PC-3 (cell line): ENCODE data around the gene HDAC9. TPM values are rescaled to one million over a fixed set of nuclear protein-coding genes. Genes with fewer than 3 reads are reported as not detected.

Source experiments
- ATAC-seq: fragments of 200-7000 bp; cut with Tn5 transposase; 2 replicates; pipeline ENCODE4 v1.9.1; 2020; ENCODE audit warnings: mild to moderate bottlenecking, moderate library complexity
- BruUV-seq: library from RNA; stranded (reverse); fragments of 400-500 nt; replicated peaks from 2 replicates; lab custom pipeline; 2021; lab: Mats Ljungman, UMichigan
- CTCF ChIA-PET: fragments of 300-600 bp; sonication (Branson Sonifier 250); formaldehyde crosslinking; loops from one replicate; lab custom pipeline; 2022; ENCODE audit warnings: antibody characterized with exemption; lab: Charles Lee
- POLR2A ChIA-PET: fragments of 300-600 bp; sonication (Branson Sonifier 250); formaldehyde crosslinking; loops from one replicate; lab custom pipeline; 2022; ENCODE audit warnings: antibody characterized with exemption; ENCODE audit not compliant: unreplicated experiment; lab: Charles Lee
- DNase-seq: peaks from one replicate; pipeline ENCODE4 v3.0.0-alpha.2; 2015
- H2AFZ ChIP-seq: fragments of 300-600 bp; sonication (generic); 2 replicates; pipeline ENCODE4 v1.6.0; 2016; ENCODE audit warnings: antibody characterized with exemption, low read length
- H3F3A ChIP-seq: fragments of 300-600 bp; sonication (generic); one replicate; pipeline ENCODE4 v1.6.0; 2017; ENCODE audit warnings: antibody characterized with exemption, low read length, control low read depth, mild to moderate bottlenecking; ENCODE audit not compliant: unreplicated experiment
- H3K27ac ChIP-seq: fragments of 300-600 bp; sonication (generic); 2 replicates; pipeline ENCODE4 v1.5.1; 2016; ENCODE audit warnings: mild to moderate bottlenecking, low read length
- H3K27me3 ChIP-seq: fragments of 300-600 bp; sonication (generic); 2 replicates; pipeline ENCODE4 v1.6.1; 2016; ENCODE audit warnings: low read length, mixed read lengths
- H3K36me3 ChIP-seq: fragments of 300-600 bp; sonication (generic); 2 replicates; pipeline ENCODE4 v1.6.1; 2016; ENCODE audit warnings: low read depth, mixed run types, low read length, mixed read lengths
- H3K4me1 ChIP-seq: fragments of 300-600 bp; sonication (generic); 2 replicates; pipeline ENCODE4 v1.5.1; 2016; ENCODE audit warnings: low read length; ENCODE audit not compliant: insufficient read depth
- H3K4me2 ChIP-seq: fragments of 300-600 bp; sonication (generic); 2 replicates; pipeline ENCODE4 v1.6.0; 2016; ENCODE audit warnings: low read length
- H3K4me3 ChIP-seq: fragments of 300-600 bp; sonication (generic); 2 replicates; pipeline ENCODE4 v1.5.1; 2016; ENCODE audit warnings: mild to moderate bottlenecking, low read length, mixed read lengths
- H3K79me2 ChIP-seq: fragments of 300-600 bp; sonication (generic); 2 replicates; pipeline ENCODE4 v1.6.1; 2017; ENCODE audit warnings: low read length, mixed read lengths
- H3K9ac ChIP-seq: fragments of 300-600 bp; sonication (generic); 2 replicates; pipeline ENCODE4 v1.6.0; 2016; ENCODE audit warnings: mild to moderate bottlenecking, low read length
- H3K9me2 ChIP-seq: fragments of 300-600 bp; sonication (generic); replicated peaks from 2 replicates; pipeline ENCODE4 v1.6.1; 2016; ENCODE audit warnings: mixed run types, low read length, mixed read lengths
- H3K9me3 ChIP-seq: fragments of 300-600 bp; sonication (generic); 2 replicates; pipeline ENCODE4 v1.6.1; 2016; ENCODE audit warnings: low read length, mixed read lengths
- H4K20me1 ChIP-seq: fragments of 300-600 bp; sonication (generic); 2 replicates; pipeline ENCODE4 v1.6.1; 2016; ENCODE audit warnings: low read length, mixed read lengths
- CTCF ChIP-seq: fragments of 300-600 bp; sonication (generic); conservative IDR thresholded peaks from 2 replicates; pipeline ENCODE4 v1.5.1; 2017; ENCODE audit warnings: antibody characterized with exemption, low read depth, mild to moderate bottlenecking, low read length
- EZH2 ChIP-seq: fragments of 300-600 bp; sonication (generic); IDR thresholded peaks from one replicate; pipeline ENCODE4 v1.6.1; 2017; ENCODE audit warnings: antibody characterized with exemption, mild to moderate bottlenecking, low read length; ENCODE audit not compliant: unreplicated experiment
- EZH2phosphoT487 ChIP-seq: fragments of 300-600 bp; sonication (generic); IDR thresholded peaks from 2 replicates; pipeline ENCODE4 v1.6.1; 2018; ENCODE audit warnings: mild to moderate bottlenecking, antibody characterized with exemption, low read length, borderline replicate concordance
- intact Hi-C: fragments of 100-400 bp; cut with micrococcal nuclease; formaldehyde crosslinking; loops from 2 replicates; pipeline ENCODE4 v1.9.0; 2023
- total RNA-seq: library from RNA; depleted of rRNA; stranded (reverse); fragments of >200 nt; gene quantifications from 2 replicates; pipeline ENCODE4 v1.2.3, GENCODE V29; 2014

Gene HDAC9
- total RNA-seq, 1 experiment from 2014 or later, result 7.8 TPM

DNA sequence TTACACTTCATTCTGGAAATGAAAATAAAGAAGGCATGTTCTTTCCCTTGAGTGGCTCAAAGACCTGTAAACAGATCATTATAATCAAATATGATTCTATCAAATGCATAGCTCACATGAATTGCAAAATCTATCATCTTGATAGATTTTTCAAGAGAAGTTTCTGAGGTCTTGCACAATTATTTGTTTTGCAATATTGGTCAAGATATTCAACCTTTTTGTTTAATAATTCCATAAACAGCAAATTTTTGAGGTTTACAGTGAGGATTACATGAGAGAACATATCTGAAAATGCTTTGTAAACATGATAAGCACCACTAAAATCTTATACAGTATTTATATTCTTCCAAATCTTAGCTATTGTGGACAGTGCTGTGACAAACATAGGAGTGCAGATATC, 160.8 kb downstream of the HDAC9 start:
- no peak overlapping the region for H3K4me3 ChIP-seq
- BruUV-seq, result no TSS peak
- H3F3A ChIP-seq, result no peaks in the 10 kb centered on the region
- no peaks in the 10 kb centered on the region for H3K36me3 ChIP-seq
- ChIA-PET CTCF (interaction anchor here (0.6 to 0.7 kb wide), 2 partner anchors 14 to 836 kb away, joined by 3 to 8 read pairs; no protein-coding TSS in a partner anchor), POLR2A (no interaction called here)
- no peaks in the 10 kb centered on the region for H3K27me3 ChIP-seq
- no peak overlapping the region for H3K27ac ChIP-seq
- no peaks in the 10 kb centered on the region for H3K79me2 ChIP-seq
- ATAC-seq, result no peak
- TF ChIP-seq EZH2, result no peak
- no peak for TF ChIP-seq CTCF
- no peak for TF ChIP-seq EZH2phosphoT487
- H3K9me3 ChIP-seq, result no peaks in the 10 kb centered on the region
- no peak overlapping the region for H3K4me2 ChIP-seq
- no peaks in the 10 kb centered on the region for H3K9me2 ChIP-seq
- H4K20me1 ChIP-seq, result no peaks in the 10 kb centered on the region
- no peak for DNase-seq
- intact Hi-C loops, result no loop called here
- H3K4me1 ChIP-seq, result no peaks in the 10 kb centered on the region
- no peak overlapping the region for H3K9ac ChIP-seq
- H2AFZ ChIP-seq, result no peak overlapping the region

- Histone ChIP-seq H3F3A (no peaks in the 10 kb centered on the region), H3K4me3 (no peak overlapping the region), H3K36me3 (no peaks in the 10 kb centered on the region), H4K20me1 (no peaks in the 10 kb centered on the region), H3K4me1 (no peaks in the 10 kb centered on the region), H3K27ac (no peak overlapping the region), H3K27me3 (no peaks in the 10 kb centered on the region), H2AFZ (no peak overlapping the region), H3K79me2 (no peaks in the 10 kb centered on the region), H3K9me3 (no peaks in the 10 kb centered on the region), H3K4me2 (no peak overlapping the region), H3K9ac (no peak overlapping the region), H3K9me2 (no peaks in the 10 kb centered on the region)
- no peak for TF ChIP-seq EZH2
- TF ChIP-seq CTCF, result no peak
- no peak for TF ChIP-seq EZH2phosphoT487
- BruUV-seq, result no TSS peak
- intact Hi-C loops, result no loop called here
- DNase-seq, result no peak
- ATAC-seq, result no peak
- POLR2A ChIA-PET, result no interaction called here
- CTCF ChIA-PET, result no interaction called here
These were observed 164.2 kb downstream of the HDAC9 start for GRCh38 chr7:18659746-18660145.

GRCh38 chr7:18663321-18663720, 167.8 kb downstream of the HDAC9 start:
- Histone ChIP-seq H3K9me3 (no peaks in the 10 kb centered on the region), H3K4me2 (no peak overlapping the region), H3K27me3 (no peaks in the 10 kb centered on the region), H3K79me2 (no peaks in the 10 kb centered on the region), H3K36me3 (no peaks in the 10 kb centered on the region), H3K4me3 (no peak overlapping the region), H2AFZ (no peak overlapping the region), H3K27ac (no peak overlapping the region), H3F3A (peaks cover 4% of the 10 kb centered on the region), H3K4me1 (peaks cover 16% of the 10 kb centered on the region), H3K9ac (no peak overlapping the region), H3K9me2 (no peaks in the 10 kb centered on the region), H4K20me1 (no peaks in the 10 kb centered on the region)
- no peak for TF ChIP-seq EZH2
- TF ChIP-seq CTCF, result no peak
- no peak for TF ChIP-seq EZH2phosphoT487
- ChIA-PET POLR2A (no interaction called here), CTCF (no interaction called here)
- ATAC-seq (no peak), DNase-seq (no peak)
- no TSS peak for BruUV-seq
- intact Hi-C loops, result no loop called here
